Mesothelial cell of epicardium (in vitro differentiated cells): ENCODE results near the gene VEGFB. TPM values are rescaled to one million over a fixed set of nuclear protein-coding genes. Genes with fewer than 3 reads are reported as not detected.
A peak's percentile ranks its signal among the peaks of the same experiment; 100 is the strongest.

ENCODE experiments used
- DNase-seq, 2 experiments: peaks; one replicate each; pipeline ENCODE4 v3.0.0; 2021; ENCODE audit warnings: low spot score in 2 of 2; ENCODE audit not compliant: unreplicated experiment in 2 of 2
- H3K27ac Mint-ChIP-seq: 2 replicates; pipeline ENCODE4 v1.8.0; 2021; ENCODE audit warnings: mixed read lengths
- H3K27me3 Mint-ChIP-seq: 2 replicates; pipeline ENCODE4 v1.8.0; 2021; ENCODE audit warnings: low read depth, mixed read lengths
- H3K36me3 Mint-ChIP-seq: 2 replicates; pipeline ENCODE4 v1.8.0; 2021; ENCODE audit warnings: mixed read lengths
- H3K4me1 Mint-ChIP-seq: 2 replicates; pipeline ENCODE4 v1.8.0; 2021; ENCODE audit warnings: mixed read lengths
- H3K4me3 Mint-ChIP-seq: 2 replicates; pipeline ENCODE4 v1.8.0; 2021; ENCODE audit warnings: mild to moderate bottlenecking, moderate library complexity, mixed read lengths
- H3K9me3 Mint-ChIP-seq: 2 replicates; pipeline ENCODE4 v1.8.0; 2021; ENCODE audit warnings: mixed read lengths
- CTCF ChIP-seq: fragments of 200-600 bp; sonication (generic); IDR thresholded peaks from one replicate; pipeline ENCODE4 v1.5.0; 2021; ENCODE audit warnings: antibody characterized with exemption; ENCODE audit not compliant: unreplicated experiment
- total RNA-seq: library from RNA; stranded (reverse); gene quantifications from 3 replicates; pipeline ENCODE4 v1.2.1, GENCODE V29; 2021

Gene VEGFB
- total RNA-seq, 1 donor from 2014 or later, result 83.2 TPM

DNA sequence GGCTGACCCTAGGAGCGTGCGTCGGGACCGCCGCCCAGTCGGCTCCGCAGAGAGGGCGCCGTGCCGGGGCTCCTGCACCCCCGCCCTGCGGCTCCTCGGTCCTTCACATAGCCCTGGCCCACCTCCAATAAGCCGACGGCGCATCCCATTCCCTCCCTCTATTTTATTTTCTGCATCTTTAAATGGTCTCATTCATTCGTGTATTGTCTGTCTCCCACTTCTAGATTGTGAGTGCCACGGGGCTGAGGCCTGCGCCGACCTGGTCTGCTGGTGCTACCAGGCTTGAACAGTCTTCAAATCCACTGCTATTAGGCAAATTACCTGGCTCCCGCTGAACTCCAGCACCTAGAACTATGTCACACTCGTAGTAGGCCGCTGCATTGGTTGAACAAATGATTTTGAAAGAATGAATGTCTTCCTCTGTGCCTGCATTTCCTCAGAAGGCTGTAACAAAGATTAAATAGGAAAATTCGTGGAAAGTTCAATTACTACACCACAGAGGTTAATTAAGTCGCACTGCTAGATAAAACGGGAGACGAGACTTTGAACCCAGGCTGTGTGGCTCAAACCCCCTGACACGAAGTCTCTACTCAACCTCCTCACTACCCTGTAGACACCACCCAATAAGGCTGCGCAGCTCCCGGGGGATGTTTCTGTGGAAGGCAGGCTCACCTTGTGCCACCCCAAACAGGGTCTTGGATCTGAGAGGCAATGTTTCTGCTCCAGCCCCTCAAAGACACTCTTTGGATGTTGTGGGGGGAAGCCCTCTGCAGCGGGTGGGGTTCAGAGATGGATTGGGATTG is 13.5 kb downstream of the VEGFB start:
- no peaks in the 10 kb centered on the region for H3K27me3 Mint-ChIP-seq
- H3K4me3 Mint-ChIP-seq, result peak overlapping the region; percentile 85
- no peak for TF ChIP-seq CTCF
- peaks cover 25% of the 10 kb centered on the region for H3K4me1 Mint-ChIP-seq
- H3K36me3 Mint-ChIP-seq, result no peaks in the 10 kb centered on the region
- DNase-seq, result no peak
- H3K27ac Mint-ChIP-seq, result no peak overlapping the region
- H3K9me3 Mint-ChIP-seq, result no peaks in the 10 kb centered on the region

GRCh38 chr11:64248578-64248977 is 14.2 kb downstream of the VEGFB start:
- Mint-ChIP-seq H3K27me3 (no peaks in the 10 kb centered on the region), H3K36me3 (no peaks in the 10 kb centered on the region), H3K4me1 (peaks cover 21% of the 10 kb centered on the region), H3K4me3 (no peak overlapping the region), H3K9me3 (no peaks in the 10 kb centered on the region), H3K27ac (no peak overlapping the region)
- no peak for DNase-seq
- no peak for TF ChIP-seq CTCF

DNA sequence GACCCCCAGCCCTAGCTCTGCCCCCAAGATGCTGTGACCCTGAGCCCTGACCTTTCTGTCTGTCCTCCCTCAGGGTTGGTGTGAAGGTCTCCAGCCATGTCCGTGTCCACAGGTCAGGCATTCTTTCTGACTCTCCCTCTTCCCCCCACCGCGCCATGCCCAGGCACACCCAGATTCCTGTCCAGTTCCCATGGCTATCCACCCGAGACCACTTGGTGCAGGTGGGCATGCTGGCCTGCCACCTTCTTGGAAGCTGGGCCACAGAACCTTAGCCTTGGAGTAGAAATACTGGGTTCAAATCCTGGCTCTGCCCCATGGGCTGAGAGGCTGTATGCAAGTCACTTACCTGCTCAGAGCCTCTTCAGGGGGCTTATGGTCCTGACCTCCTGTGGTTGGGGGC is 14.7 kb downstream of the VEGFB start:
- Mint-ChIP-seq H3K27ac (no peak overlapping the region), H3K4me3 (no peak overlapping the region), H3K36me3 (no peaks in the 10 kb centered on the region), H3K4me1 (peaks cover 21% of the 10 kb centered on the region), H3K27me3 (no peaks in the 10 kb centered on the region), H3K9me3 (no peaks in the 10 kb centered on the region)
- TF ChIP-seq CTCF, result no peak
- DNase-seq, result no peak

GRCh38 chr11:64249563-64250414 is 15.4 kb downstream of the VEGFB start:
- H3K27ac Mint-ChIP-seq, result no peak overlapping the region
- no peak for TF ChIP-seq CTCF
- DNase-seq, result no peak

DNA sequence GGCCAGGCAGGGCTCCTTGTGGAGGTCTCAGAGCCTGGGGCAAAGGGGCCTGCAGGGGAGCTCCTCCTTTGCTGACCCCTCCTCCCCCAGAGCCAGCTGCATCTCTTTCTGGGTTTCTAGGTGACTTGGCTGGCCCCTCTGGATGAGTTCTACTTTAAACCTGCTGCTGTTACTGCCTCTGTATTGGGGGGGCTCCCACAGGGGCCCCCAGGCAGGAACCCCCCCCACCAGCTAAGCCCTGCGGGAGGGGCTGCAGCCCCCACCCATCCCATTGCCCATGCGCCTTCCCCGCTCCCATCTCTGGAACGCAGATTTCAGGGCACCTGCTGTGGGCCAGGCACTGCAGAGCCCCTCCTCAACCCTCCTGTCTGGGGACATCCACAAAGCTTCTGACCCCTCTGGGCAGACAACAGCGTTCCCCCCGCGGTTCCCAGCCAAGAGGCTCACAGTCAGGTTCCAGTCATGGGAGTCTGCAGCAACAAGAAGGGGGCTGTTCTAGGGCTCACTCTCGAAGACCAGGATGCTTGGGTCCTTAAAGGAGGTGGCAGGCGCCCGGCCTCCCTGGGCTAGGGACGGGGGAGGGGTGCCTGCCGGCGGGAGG is 16.1 kb downstream of the VEGFB start:
- DNase-seq, result no peak
- H3K36me3 Mint-ChIP-seq, result no peaks in the 10 kb centered on the region
- peaks cover 20% of the 10 kb centered on the region for H3K4me1 Mint-ChIP-seq
- no peaks in the 10 kb centered on the region for H3K9me3 Mint-ChIP-seq
- H3K27me3 Mint-ChIP-seq, result no peaks in the 10 kb centered on the region
- no peak for TF ChIP-seq CTCF
- H3K4me3 Mint-ChIP-seq, result peak overlapping the region; percentile 75
- no peak overlapping the region for H3K27ac Mint-ChIP-seq

More at GRCh38 chr11:64249563-64250414, 15.4 kb downstream of the VEGFB start:
- H3K36me3 Mint-ChIP-seq, result no peaks in the 10 kb centered on the region
- peak overlapping the region; percentile 28 for H3K4me3 Mint-ChIP-seq
- no peaks in the 10 kb centered on the region for H3K9me3 Mint-ChIP-seq
- peaks cover 21% of the 10 kb centered on the region for H3K4me1 Mint-ChIP-seq
- no peaks in the 10 kb centered on the region for H3K27me3 Mint-ChIP-seq
